Neural cell (in vitro differentiated cells): Measurements from ENCODE around the gene IGFL2. TPM values are rescaled to one million over a fixed set of nuclear protein-coding genes. Genes with fewer than 3 reads are reported as not detected.
A peak's percentile ranks its signal among the peaks of the same experiment; 100 is the strongest.

ENCODE experiments used
- H2AFZ ChIP-seq: fragments of 200-600, 300-800 bp; sonication (generic), shearing (Covaris generic); 2 replicates; pipeline ENCODE4 v1.6.0; 2014; ENCODE audit warnings: low read depth, mild to moderate bottlenecking, antibody characterized with exemption, low read length, moderate library complexity
- H3F3A ChIP-seq: fragments of 200-600 bp; shearing (Covaris generic); 2 replicates; pipeline ENCODE4 v1.6.1; 2016; ENCODE audit warnings: mild to moderate bottlenecking, moderate library complexity, mixed read lengths, antibody characterized with exemption, low read length; ENCODE audit not compliant: insufficient read depth, poor library complexity, severe bottlenecking
- H3K27ac ChIP-seq: fragments of 200-600, 300-800 bp; sonication (generic), shearing (Covaris generic); 2 replicates; pipeline ENCODE4 v1.5.1; 2014; ENCODE audit warnings: mild to moderate bottlenecking, low read length, moderate library complexity
- H3K27me3 ChIP-seq: fragments of 300-800, 200-600 bp; sonication (generic), shearing (Covaris generic); 2 replicates; pipeline ENCODE4 v1.6.0; 2014; ENCODE audit warnings: mild to moderate bottlenecking, low read depth, low read length, moderate library complexity; ENCODE audit not compliant: insufficient read depth
- H3K36me3 ChIP-seq: fragments of 300-800, 200-600 bp; sonication (generic), shearing (Covaris generic); 2 replicates; pipeline ENCODE4 v1.5.1; 2014; ENCODE audit warnings: mild to moderate bottlenecking, antibody characterized with exemption, low read length, moderate library complexity; ENCODE audit not compliant: insufficient read depth
- H3K4me2 ChIP-seq: fragments of 300-800, 200-600 bp; sonication (generic), shearing (Covaris generic); 2 replicates; pipeline ENCODE4 v1.6.0; 2014; ENCODE audit warnings: mild to moderate bottlenecking, low read length
- H3K4me3 ChIP-seq: fragments of 300-800, 200-600 bp; sonication (generic), shearing (Covaris generic); 2 replicates; pipeline ENCODE4 v1.5.1; 2014; ENCODE audit warnings: mild to moderate bottlenecking, low read length, moderate library complexity
- H3K79me2 ChIP-seq: fragments of 200-600 bp; shearing (Covaris generic); replicated peaks from 2 replicates; pipeline ENCODE4 v1.6.0; 2014; ENCODE audit warnings: mild to moderate bottlenecking, low read length, moderate library complexity; ENCODE audit not compliant: insufficient read depth
- H3K9ac ChIP-seq: fragments of 300-800, 200-600 bp; sonication (generic), shearing (Covaris generic); 2 replicates; pipeline ENCODE4 v1.6.1; 2016; ENCODE audit warnings: mild to moderate bottlenecking, low read length, mixed read lengths
- H3K9me2 ChIP-seq: fragments of 200-600 bp; shearing (Covaris generic); 2 replicates; pipeline ENCODE4 v1.6.1; 2016; ENCODE audit warnings: mild to moderate bottlenecking, low read length, mixed read lengths; ENCODE audit not compliant: insufficient read depth
- H3K9me3 ChIP-seq: fragments of 200-600, 300-800 bp; sonication (generic), shearing (Covaris generic); 2 replicates; pipeline ENCODE4 v1.6.1; 2016; ENCODE audit warnings: mild to moderate bottlenecking, mixed run types, low read length, moderate library complexity, mixed read lengths
- H4K20me1 ChIP-seq: fragments of 200-600 bp; shearing (Covaris generic); 2 replicates; pipeline ENCODE4 v1.6.1; 2016; ENCODE audit warnings: mild to moderate bottlenecking, mixed run types; ENCODE audit not compliant: insufficient read depth
- CTCF ChIP-seq: fragments of 450-650 bp; IDR thresholded peaks from 2 replicates; pipeline ENCODE4 v1.5.1; 2014; ENCODE audit warnings: antibody characterized with exemption, mild to moderate bottlenecking, moderate library complexity; ENCODE audit not compliant: poor library complexity, severe bottlenecking
- EP300 ChIP-seq: fragments of 450-650 bp; conservative IDR thresholded peaks from 2 replicates; pipeline ENCODE4 v1.6.1; 2014; ENCODE audit warnings: antibody characterized with exemption, mild to moderate bottlenecking, moderate library complexity; ENCODE audit not compliant: poor library complexity, severe bottlenecking
- EZH2 ChIP-seq: fragments of 200-600, 300-800 bp; shearing (Covaris generic), sonication (generic); IDR thresholded peaks from 2 replicates; pipeline ENCODE4 v1.6.1; 2014; ENCODE audit warnings: antibody characterized with exemption, low read length, borderline replicate concordance, mild to moderate bottlenecking; ENCODE audit not compliant: insufficient read depth, poor library complexity, severe bottlenecking
- MXI1 ChIP-seq: fragments of 450-650 bp; conservative IDR thresholded peaks from 2 replicates; pipeline ENCODE4 v1.6.1; 2014; ENCODE audit warnings: antibody characterized with exemption, mild to moderate bottlenecking; ENCODE audit not compliant: poor library complexity, severe bottlenecking
- POLR2AphosphoS5 ChIP-seq: IDR thresholded peaks from 2 replicates; pipeline ENCODE4 v1.6.1; 2012
- RAD21 ChIP-seq: fragments of 450-650 bp; conservative IDR thresholded peaks from 2 replicates; pipeline ENCODE4 v1.6.1; 2014; ENCODE audit warnings: antibody characterized with exemption, mild to moderate bottlenecking, moderate library complexity
- REST ChIP-seq: IDR thresholded peaks from 2 replicates; pipeline ENCODE4 v1.6.1; 2012; ENCODE audit warnings: borderline replicate concordance
- SMC3 ChIP-seq: fragments of 450-650 bp; conservative IDR thresholded peaks from 2 replicates; pipeline ENCODE4 v1.6.1; 2014; ENCODE audit warnings: antibody characterized with exemption, mild to moderate bottlenecking, moderate library complexity; ENCODE audit not compliant: poor library complexity
- TAF1 ChIP-seq: IDR thresholded peaks from 2 replicates; pipeline ENCODE4 v1.6.1; 2012; ENCODE audit warnings: low read depth
- polyA plus RNA-seq: library from polyadenylated mRNA; depleted of rRNA; stranded (reverse); fragments of >200 nt; gene quantifications from 2 replicates; pipeline ENCODE4 v1.2.3, GENCODE V29; 2014

IGFL2 gene
- polyA plus RNA-seq, 1 donor from 2014 or later, result not detected

GRCh38 chr19:46133101-46133627, 14.9 kb upstream of the IGFL2 start:
- no peaks in the 10 kb centered on the region for H3K9me2 ChIP-seq
- H4K20me1 ChIP-seq, result no peaks in the 10 kb centered on the region
- no peak overlapping the region for H2AFZ ChIP-seq
- no peak overlapping the region for H3K9ac ChIP-seq
- H3K27me3 ChIP-seq, result no peaks in the 10 kb centered on the region
- H3K36me3 ChIP-seq, result no peaks in the 10 kb centered on the region
- no peak overlapping the region for H3K4me3 ChIP-seq
- H3K27ac ChIP-seq, result peak overlapping the region; percentile 7
- TF ChIP-seq MXI1, result no peak
- TF ChIP-seq TAF1, result no peak
- no peak for TF ChIP-seq CTCF
- TF ChIP-seq EZH2, result no peak
- H3K9me3 ChIP-seq, result no peaks in the 10 kb centered on the region
- H3K79me2 ChIP-seq, result no peaks in the 10 kb centered on the region
- no peaks in the 10 kb centered on the region for H3F3A ChIP-seq
- no peak overlapping the region for H3K4me2 ChIP-seq

- Histone ChIP-seq H3K27me3 (no peaks in the 10 kb centered on the region), H4K20me1 (no peaks in the 10 kb centered on the region), H2AFZ (no peak overlapping the region), H3K36me3 (no peaks in the 10 kb centered on the region), H3K9me2 (no peaks in the 10 kb centered on the region), H3K79me2 (no peaks in the 10 kb centered on the region), H3K4me2 (no peak overlapping the region), H3K27ac (peak overlapping the region; percentile 7), H3F3A (no peaks in the 10 kb centered on the region), H3K4me3 (no peak overlapping the region), H3K9me3 (no peaks in the 10 kb centered on the region), H3K9ac (no peak overlapping the region)
- TF ChIP-seq SMC3 (no peak), REST (no peak), POLR2AphosphoS5 (no peak), RAD21 (no peak), EP300 (no peak), EZH2 (no peak), MXI1 (no peak), TAF1 (no peak), CTCF (no peak)
These were observed 14.2 kb upstream of the IGFL2 start for GRCh38 chr19:46133777-46134241.
